ELF-1 (cell line): ENCODE measurements around the gene MCTP1.

Experiments
- DNase-seq: peaks from one replicate; pipeline ENCODE4 v3.0.0-alpha.2; 2016; ENCODE audit warnings: low read depth, low spot score

MCTP1 gene

GRCh38 chr5:94660506-94660905, 624.4 kb downstream of the MCTP1 start:
- DNase-seq: no peak

DNA sequence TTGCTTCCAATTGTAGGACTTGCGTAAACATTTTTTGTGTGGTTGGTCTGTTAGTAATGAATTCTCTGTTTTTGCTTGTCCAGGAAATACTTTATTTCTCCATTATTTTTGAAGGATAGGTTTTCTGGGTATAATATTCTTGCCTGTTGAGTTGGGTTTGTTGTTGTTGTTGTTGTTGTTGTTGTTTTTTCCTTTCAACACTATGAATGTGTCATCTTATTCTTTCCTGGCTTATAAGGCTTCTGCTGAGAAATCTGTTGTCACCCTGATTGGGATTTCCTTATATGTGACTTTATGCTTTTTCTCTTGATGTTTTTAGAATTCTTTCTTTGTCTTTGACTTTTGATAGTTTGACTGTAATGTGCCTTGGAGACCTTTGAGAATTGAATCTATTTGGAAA, 626.6 kb downstream of the MCTP1 start:
- DNase-seq: no peak
